Prostate gland (tissue), 2 donors: Measurements from ENCODE around the gene CEACAM18. TPM values are rescaled to one million over a fixed set of nuclear protein-coding genes. Genes with fewer than 3 reads are reported as not detected.

Experiments
- DNase-seq: peaks from one replicate; pipeline ENCODE4 v3.0.0-alpha.2; 2019; ENCODE audit warnings: low spot score
- H3K27ac ChIP-seq, 2 donors: fragments of 200-600 bp; sonication (generic); 2 replicates each; pipeline ENCODE4 v1.5.1; 2017 to 2019
- H3K27me3 ChIP-seq: fragments of 200-600 bp; sonication (generic); replicated peaks from 2 replicates; pipeline ENCODE4 v1.5.1; 2019; ENCODE audit not compliant: insufficient read depth
- H3K36me3 ChIP-seq, 2 donors: fragments of 200-600 bp; sonication (generic); 1 replicate in 1 of 2; 2 replicates in 1 of 2; pipeline versions ENCODE4 v1.5.1 to v1.8.1; 2017 to 2019
- H3K4me1 ChIP-seq: fragments of 200-600 bp; sonication (generic); replicated peaks from 2 replicates; pipeline ENCODE4 v1.5.1; 2019
- H3K4me3 ChIP-seq, 2 donors: fragments of 200-600 bp; sonication (generic); 2 replicates each; pipeline ENCODE4 v1.5.1; 2017 to 2019
- H3K9me3 ChIP-seq: fragments of 200-600 bp; sonication (generic); 2 replicates; pipeline ENCODE4 v1.5.1; 2017
- POLR2A ChIP-seq: fragments of 450-650 bp; IDR thresholded peaks from one replicate; pipeline ENCODE4 v1.6.1; 2016; ENCODE audit warnings: antibody characterized with exemption, mild to moderate bottlenecking
- POLR2AphosphoS5 ChIP-seq: sonication (generic); formaldehyde crosslinking; IDR thresholded peaks from one replicate; pipeline ENCODE4 v1.6.1; 2017; ENCODE audit warnings: antibody characterized with exemption
- WGBS: methylation state at CpG from one replicate; pipeline ENCODE4 v1.1.5; 2018; 5-methylcytosine and 5-hydroxymethylcytosine counted together
- intact Hi-C: fragments of 100-400 bp; cut with DNase I; formaldehyde crosslinking; loops from one replicate; pipeline ENCODE4 v1.14.2; 2022
- total RNA-seq, 2 donors: library from RNA; depleted of rRNA; stranded (reverse); fragments of >200 nt; gene quantifications; one replicate each; pipeline ENCODE4 v1.1.0, GENCODE V29; 2016
- TF ChIP-seq, protein P1 (sequence below), 4 experiments: fragments of 200-600 bp in 2 of 4; fragments of 450-650 bp in 2 of 4; sonication (generic) in 2 of 4; IDR thresholded peaks; 1 replicate in 3 of 4; 2 replicates in 1 of 4; pipeline ENCODE4 v1.5.1; 2016 to 2019; ENCODE audit warnings: antibody characterized with exemption in 4 of 4, mild to moderate bottlenecking in 2 of 4, moderate library complexity in 2 of 4

CEACAM18 gene
- total RNA-seq, 2 donors from 2014 or later, result not detected

DNA sequence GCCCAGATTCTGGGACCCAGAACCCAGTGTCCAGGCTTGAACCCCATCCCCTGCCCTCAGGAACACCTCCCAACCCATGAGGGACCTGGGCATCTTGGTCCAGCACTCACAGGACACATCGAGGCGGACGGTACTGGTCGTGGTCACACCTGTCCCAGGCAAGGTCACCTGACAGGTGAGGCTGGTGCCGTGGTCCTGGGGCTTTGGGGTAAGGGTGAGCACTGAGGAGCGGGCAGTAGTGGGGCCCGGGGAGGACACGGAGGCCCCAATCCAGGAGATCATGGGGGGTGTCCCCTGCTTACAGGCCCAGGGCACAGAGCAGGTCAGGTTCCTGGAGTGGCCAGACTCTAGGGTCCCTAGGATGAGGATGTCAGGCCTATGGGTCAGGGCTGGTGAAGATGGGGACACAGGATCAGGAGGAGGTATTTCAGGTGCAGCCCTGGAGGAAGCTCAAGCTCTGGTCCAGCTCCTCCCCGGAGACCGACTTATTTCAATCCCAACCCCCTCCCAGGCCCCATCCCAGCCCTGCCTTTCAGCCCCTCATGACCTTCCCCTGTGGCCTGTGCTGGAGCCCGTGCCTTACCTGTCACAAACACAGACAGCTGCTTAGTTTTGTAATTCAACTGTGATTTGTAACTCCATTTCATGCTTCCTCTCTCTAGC lies 20.9 kb upstream of the CEACAM18 start:
- Histone ChIP-seq H3K27me3 (no peaks in the 10 kb centered on the region), H3K27ac (no peak overlapping the region), H3K4me1 (no peaks in the 10 kb centered on the region), H3K36me3 (no peaks in the 10 kb centered on the region), H3K4me3 (no peak overlapping the region), H3K9me3 (no peaks in the 10 kb centered on the region)
- TF ChIP-seq POLR2A, result no peak
- TF ChIP-seq, protein P1, sequence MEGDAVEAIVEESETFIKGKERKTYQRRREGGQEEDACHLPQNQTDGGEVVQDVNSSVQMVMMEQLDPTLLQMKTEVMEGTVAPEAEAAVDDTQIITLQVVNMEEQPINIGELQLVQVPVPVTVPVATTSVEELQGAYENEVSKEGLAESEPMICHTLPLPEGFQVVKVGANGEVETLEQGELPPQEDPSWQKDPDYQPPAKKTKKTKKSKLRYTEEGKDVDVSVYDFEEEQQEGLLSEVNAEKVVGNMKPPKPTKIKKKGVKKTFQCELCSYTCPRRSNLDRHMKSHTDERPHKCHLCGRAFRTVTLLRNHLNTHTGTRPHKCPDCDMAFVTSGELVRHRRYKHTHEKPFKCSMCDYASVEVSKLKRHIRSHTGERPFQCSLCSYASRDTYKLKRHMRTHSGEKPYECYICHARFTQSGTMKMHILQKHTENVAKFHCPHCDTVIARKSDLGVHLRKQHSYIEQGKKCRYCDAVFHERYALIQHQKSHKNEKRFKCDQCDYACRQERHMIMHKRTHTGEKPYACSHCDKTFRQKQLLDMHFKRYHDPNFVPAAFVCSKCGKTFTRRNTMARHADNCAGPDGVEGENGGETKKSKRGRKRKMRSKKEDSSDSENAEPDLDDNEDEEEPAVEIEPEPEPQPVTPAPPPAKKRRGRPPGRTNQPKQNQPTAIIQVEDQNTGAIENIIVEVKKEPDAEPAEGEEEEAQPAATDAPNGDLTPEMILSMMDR (IDR thresholded peaks at IDR 0.05), result no peak
- TF ChIP-seq POLR2AphosphoS5, result no peak
- 81% methylated on average over 11 of the region's 11 CpGs for WGBS
- intact Hi-C loops, result no loop called here
- DNase-seq, result no peak

DNA sequence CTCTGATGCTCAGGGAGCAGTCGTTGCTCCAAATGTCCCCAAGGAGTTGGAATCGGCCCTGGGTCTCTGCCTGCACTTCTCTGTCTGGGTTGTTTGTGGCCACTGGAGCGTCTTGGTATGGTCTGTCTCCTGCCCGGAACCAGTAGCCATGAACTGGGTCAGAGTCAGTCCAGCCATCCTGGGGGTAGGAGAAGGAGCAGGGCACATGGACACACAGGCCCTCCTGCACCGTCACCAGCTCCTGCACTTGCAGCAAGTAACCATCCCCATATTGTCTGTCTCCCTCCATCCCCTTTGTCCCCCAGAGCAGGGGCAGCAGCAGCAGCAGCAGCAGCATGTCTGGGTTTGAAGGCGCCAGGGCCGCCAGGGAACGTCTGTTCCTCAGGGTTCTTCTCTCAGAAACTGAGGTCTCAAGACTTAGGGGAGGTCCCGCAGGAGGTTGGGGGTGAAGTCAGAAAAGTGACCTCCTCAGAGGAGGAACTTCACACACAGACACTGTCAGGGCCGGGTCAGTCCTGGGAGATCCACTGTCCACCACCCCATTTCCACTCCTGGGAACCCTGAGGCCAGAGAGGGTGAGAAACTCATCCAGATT lies 20.2 kb upstream of the CEACAM18 start, which contains the start of gene SIGLEC8:
SIGLEC8 (minus strand) TSS at position 404 of the 595 bp plus-strand sequence; CDS start at position 337, 67 bp downstream.
- H3K27me3 ChIP-seq, result no peaks in the 10 kb centered on the region
- H3K36me3 ChIP-seq, result no peaks in the 10 kb centered on the region
- no peak within 1 kb of the TSS for H3K27ac ChIP-seq
- H3K4me3 ChIP-seq, result no peak within 1 kb of the TSS
- intact Hi-C loops, result no loop called here
- no peak for DNase-seq
- 65% methylated on average over 10 of the region's 10 CpGs for WGBS
- no peaks in the 10 kb centered on the region for H3K9me3 ChIP-seq
- H3K4me1 ChIP-seq, result no peaks in the 10 kb centered on the region
- TF ChIP-seq, protein P1 (IDR thresholded peaks at IDR 0.05), result no peak
- TF ChIP-seq POLR2A (no peak), POLR2AphosphoS5 (no peak)

DNA sequence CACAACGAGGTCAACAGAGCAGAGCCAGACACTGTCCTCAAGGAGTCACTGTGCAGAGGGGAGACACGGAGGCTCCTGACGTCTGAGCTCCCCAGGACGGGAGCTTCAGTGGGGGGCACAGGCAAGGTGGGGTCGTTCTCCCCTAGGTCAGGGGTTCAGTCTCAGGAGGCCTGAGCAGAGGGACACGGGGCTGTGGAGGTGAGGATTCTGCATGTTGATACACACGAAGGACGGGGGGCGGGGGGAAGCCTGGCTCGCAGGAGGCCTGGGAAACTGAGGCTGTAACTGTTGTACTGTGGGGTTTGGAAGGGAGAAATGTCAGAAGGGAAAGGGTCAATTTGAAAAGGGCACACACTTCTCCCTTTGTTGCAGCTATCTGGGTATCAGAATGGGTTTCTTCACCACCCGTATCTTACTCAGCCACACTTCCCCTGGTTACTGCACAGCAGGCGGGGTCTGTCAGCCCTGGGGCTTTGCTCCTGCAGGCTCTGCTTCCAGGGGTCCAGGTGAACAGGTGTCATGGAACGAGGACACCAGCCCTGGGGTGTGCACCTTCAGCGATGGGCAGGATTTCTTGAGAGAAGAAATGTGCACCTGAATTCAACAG lies 19.3 kb upstream of the CEACAM18 start:
- whole genome bisulfite sequencing, result 71% methylated on average over 14 of the region's 14 CpGs
- no peak for DNase-seq
- Histone ChIP-seq H3K27me3 (no peaks in the 10 kb centered on the region), H3K9me3 (no peaks in the 10 kb centered on the region), H3K36me3 (no peaks in the 10 kb centered on the region), H3K4me3 (no peak overlapping the region), H3K4me1 (no peaks in the 10 kb centered on the region), H3K27ac (no peak overlapping the region)
- intact Hi-C loops, result no loop called here
- TF ChIP-seq POLR2A (no peak), POLR2AphosphoS5 (no peak)
- TF ChIP-seq, protein P1 (IDR thresholded peaks at IDR 0.05), result no peak

DNA sequence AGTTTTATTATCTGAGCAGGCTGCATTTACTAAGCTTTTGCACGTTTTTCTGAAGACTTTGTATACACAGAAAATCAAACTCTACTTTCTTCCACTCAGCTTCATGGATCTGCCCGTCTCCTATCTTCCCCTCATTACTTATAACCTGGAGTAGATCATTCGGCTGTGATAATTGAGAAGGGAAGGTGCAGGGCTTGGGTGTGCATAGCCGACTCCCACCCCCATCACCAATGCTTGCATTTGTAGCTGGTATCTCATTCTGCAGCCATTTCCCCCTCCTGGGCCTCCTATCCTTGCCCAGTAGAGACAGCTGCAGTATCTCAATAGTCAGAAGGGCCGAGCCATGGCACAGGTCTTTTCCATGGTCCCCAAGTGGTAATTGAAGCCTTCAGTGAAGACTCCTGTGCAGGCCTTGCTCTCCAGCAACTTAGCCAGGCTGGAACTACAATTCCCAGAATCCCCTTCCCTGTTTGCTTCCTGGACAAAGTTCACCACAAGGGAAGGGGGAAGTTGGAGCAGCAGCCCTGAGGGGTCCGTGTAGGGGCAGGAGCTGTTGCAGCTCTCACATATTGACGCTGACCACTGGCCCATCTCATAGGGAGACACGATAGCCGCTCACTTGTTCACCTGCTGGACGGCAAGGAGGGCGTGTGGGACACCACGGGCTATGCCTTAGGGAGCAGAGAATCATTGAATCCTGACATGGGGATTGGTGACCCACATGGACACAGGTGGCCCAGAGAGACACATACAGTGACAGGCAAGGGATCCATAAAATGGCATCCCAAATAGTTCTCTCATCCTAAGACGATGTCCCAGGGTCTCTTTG lies 18.0 kb upstream of the CEACAM18 start:
- no peaks in the 10 kb centered on the region for H3K4me1 ChIP-seq
- H3K4me3 ChIP-seq, result no peak overlapping the region
- H3K27me3 ChIP-seq, result no peaks in the 10 kb centered on the region
- DNase-seq, result no peak
- TF ChIP-seq, protein P1 (IDR thresholded peaks at IDR 0.05), result no peak
- TF ChIP-seq POLR2A (no peak), POLR2AphosphoS5 (no peak)
- no peaks in the 10 kb centered on the region for H3K9me3 ChIP-seq
- intact Hi-C loops, result no loop called here
- H3K36me3 ChIP-seq, result no peaks in the 10 kb centered on the region
- WGBS, result 58% methylated on average over 13 of the region's 13 CpGs
- no peak overlapping the region for H3K27ac ChIP-seq
